ENCODE data around the gene PTPRN. TPM values are rescaled to one million over a fixed set of nuclear protein-coding genes. Genes with fewer than 3 reads are reported as not detected.

Gene PTPRN
- total RNA-seq, 2 experiments from 2014 or later: not detected

DNA sequence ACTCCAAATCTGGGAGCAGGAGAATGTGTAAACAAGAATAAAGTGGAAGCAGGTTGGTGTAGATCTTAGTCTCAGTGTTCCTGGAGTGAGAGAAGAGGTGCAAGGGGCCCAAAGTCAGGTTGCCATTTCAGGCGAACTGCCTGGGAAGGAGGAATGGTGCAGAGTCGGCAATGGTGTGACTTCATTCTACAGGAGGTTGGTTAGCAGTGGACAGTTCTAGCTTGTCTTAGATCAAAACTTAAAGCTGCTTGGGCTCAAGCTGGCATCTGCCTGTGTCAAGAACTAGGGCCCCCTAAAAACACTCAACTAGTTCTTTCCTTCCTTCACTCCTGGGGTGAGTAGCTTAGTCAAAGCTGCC lies 60.4 kb downstream of the PTPRN start:
- intact Hi-C loops (cut with micrococcal nuclease): loop anchor here (5.0 kb wide), 2 partner anchors 293 to 577 kb away; partner anchors contain the start of genes CHPF, RNF25, STK36 and TMEM198
- Mint-ChIP-seq H3K4me3 (peak overlapping the region; percentile 39), H3K36me3 (ENCODE audit: low read depth) (peaks cover 45% of the 10 kb centered on the region), H3K9me3 (no peaks in the 10 kb centered on the region), H3K27me3 (ENCODE audit: low read depth) (no peaks in the 10 kb centered on the region), H3K27ac (peak overlapping the region; percentile 99), H3K4me1 (ENCODE audit: low read depth) (peaks cover 75% of the 10 kb centered on the region)
- CTCF ChIA-PET: interaction anchor here (1.3 to 3.4 kb wide), 8 partner anchors 19 to 90 kb away, joined by 4 to 25 read pairs (median 6); partner anchors contain the start of genes ANKZF1, ATG9A, CNPPD1 and DNAJB2
- DNase-seq: no peak

DNA sequence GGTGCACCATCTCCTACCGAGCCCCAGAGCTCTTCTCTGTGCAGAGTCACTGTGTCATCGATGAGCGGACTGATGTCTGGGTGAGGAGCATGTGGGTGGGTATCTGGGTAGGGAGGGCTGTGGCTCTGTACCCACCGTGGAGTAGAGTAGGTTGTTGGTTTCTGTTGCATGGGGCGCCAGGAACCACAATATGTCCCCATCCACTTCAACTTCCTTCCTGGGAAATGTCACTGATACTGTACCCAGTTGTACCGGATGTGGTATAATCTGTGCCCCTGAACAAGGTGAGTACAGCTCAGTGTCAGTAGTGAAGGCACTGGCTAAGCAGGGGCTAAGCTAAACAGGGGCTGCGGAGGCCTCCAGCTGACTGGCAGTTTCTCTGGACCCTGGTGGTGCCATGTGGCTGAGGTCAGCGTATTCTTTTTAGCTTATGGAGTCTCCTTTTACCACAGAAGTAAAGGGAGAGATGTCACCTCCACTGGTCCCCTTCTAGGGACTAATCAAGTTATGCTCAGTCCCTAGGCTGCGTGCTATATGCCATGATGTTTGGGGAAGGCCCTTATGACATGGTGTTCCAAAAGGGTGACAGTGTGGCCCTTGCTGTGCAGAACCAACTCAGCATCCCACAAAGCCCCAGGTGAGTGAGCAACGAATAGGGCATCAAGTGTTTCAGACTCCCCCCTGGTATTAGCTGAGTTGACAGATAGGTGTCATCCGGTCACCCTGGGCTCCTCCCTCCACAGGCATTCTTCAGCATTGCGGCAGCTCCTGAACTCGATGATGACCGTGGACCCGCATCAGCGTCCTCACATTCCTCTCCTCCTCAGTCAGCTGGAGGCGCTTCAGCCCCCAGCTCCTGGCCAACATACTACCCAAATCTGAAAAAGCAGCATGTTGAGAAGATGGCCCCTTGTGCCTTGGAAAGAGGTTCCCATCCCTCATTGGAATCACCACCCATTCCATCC lies 61.2 kb downstream of the PTPRN start:
- H3K9me3 Mint-ChIP-seq: no peaks in the 10 kb centered on the region

DNA sequence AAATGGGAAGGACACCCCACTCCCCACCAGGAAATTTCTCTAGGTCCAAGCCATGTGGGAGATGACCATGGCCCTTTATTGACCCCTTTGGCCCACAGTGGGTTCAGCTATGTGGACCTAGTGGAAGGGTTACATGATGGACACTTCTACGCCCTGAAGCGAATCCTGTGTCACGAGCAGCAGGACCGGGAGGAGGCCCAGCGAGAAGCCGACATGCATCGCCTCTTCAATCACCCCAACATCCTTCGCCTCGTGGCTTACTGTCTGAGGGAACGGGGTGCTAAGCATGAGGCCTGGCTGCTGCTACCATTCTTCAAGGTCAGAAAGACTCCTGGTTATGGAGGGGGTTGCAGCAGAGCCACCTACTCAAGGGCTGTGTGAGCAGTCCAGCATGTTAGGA lies 62.6 kb downstream of the PTPRN start:
- H3K36me3 Mint-ChIP-seq (ENCODE audit: low read depth): peaks cover 36% of the 10 kb centered on the region
- CTCF ChIA-PET: interaction anchor here (0.8 to 2.7 kb wide), 5 partner anchors 8 to 75 kb away, joined by 3 to 17 read pairs (median 8); partner anchors contain the start of gene TUBA4A
- peak overlapping the region; percentile 63 for H3K4me3 Mint-ChIP-seq
- no peaks in the 10 kb centered on the region for H3K9me3 Mint-ChIP-seq
- intact Hi-C loops (cut with micrococcal nuclease): loop anchor here (5.0 kb wide), 2 partner anchors 296 to 574 kb away; partner anchors contain the start of genes CHPF, RNF25, STK36 and TMEM198
- H3K27ac Mint-ChIP-seq: peak overlapping the region; percentile 99
- peaks cover 69% of the 10 kb centered on the region for H3K4me1 Mint-ChIP-seq (ENCODE audit: low read depth)
- no peaks in the 10 kb centered on the region for H3K27me3 Mint-ChIP-seq (ENCODE audit: low read depth)
- DNase-seq: no peak

More for the DNA sequence above, 61.2 kb downstream of the PTPRN start:
- CTCF ChIA-PET: interaction anchor here (0.8 to 3.4 kb wide), 7 partner anchors 19 to 51 kb away, joined by 4 to 25 read pairs (median 5); partner anchors contain the start of genes ABCB6, ANKZF1, ATG9A and DNAJB2
- no peaks in the 10 kb centered on the region for H3K27me3 Mint-ChIP-seq (ENCODE audit: low read depth)
- H3K27ac Mint-ChIP-seq: peak overlapping the region; percentile 99
- peaks cover 42% of the 10 kb centered on the region for H3K36me3 Mint-ChIP-seq (ENCODE audit: low read depth)
- intact Hi-C loops (cut with micrococcal nuclease): loop anchor here (5.0 kb wide), 2 partner anchors 294 to 576 kb away; partner anchors contain the start of genes CHPF, RNF25, STK36 and TMEM198
- H3K4me3 Mint-ChIP-seq: peak overlapping the region; percentile 63
- DNase-seq: peak; percentile 74
- H3K4me1 Mint-ChIP-seq (ENCODE audit: low read depth): peaks cover 81% of the 10 kb centered on the region

DNA sequence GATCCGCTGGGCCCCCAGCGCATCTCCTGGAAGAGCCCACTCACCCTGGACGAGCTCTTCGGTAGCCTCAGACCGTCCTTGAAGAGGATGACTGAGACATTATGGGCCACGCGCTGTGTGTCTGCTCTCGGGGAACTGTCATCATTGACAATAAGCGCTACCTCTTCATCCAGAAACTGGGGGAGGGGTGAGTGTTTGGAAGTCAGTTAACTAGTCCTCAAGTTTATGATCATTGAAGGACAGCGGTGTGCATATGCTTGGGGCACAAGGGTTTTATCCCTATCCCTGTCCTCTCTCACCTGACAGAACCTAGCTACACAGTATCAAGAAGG lies 63.3 kb downstream of the PTPRN start:
- DNase-seq: peak; percentile 58
- no peaks in the 10 kb centered on the region for H3K9me3 Mint-ChIP-seq

DNA sequence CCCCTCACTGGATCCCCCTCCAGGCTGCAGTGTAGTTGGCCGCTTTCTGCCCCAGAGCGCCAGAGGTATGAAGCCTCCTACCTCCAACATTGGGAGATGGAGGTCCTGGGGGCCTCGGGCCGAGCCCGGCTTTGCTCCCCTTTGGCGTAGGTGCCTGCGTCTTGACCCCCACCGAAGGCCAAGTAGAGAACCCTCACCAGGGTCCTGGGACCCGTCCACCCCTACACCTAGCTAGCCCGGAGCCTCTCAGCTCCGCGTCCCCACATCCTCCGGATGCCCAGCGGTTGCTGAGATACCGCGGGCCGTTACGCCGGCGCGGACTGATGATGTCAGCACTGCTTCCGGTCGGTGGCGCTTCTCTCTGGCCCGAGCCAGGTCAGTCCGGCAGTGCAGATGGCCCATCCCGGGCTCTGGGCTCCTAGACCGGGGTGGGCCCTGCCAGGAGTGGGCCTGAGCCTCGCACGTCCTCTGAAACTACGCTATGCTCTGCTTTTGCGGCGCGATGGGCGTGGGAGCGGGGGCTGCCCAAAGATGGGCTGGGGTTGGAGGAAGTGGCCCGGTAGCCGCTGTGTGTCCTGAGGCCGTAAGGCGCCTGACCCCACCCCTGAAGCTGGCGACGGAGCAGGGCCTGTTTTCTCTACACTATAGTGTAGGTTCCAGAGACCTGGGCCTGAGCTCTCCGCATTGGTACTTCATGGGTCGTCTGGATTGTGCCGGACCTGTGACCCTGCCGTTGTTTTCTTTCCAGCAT lies 63.9 kb downstream of the PTPRN start, which contains the start of the genes GLB1L and STK16:
GLB1L (minus strand) TSS at position 297 of the 751 bp plus-strand sequence. CDS start 1,871 bp downstream, outside the sequence.
STK16 (plus strand) TSS at position 332 of the 751 bp plus-strand sequence. CDS start 521 bp downstream, outside the sequence.
- peaks cover 57% of the 10 kb centered on the region for H3K4me1 Mint-ChIP-seq (ENCODE audit: low read depth)

More for the DNA sequence above, 63.3 kb downstream of the PTPRN start:
- Mint-ChIP-seq H3K4me3 (peak overlapping the region; percentile 98), H3K36me3 (ENCODE audit: low read depth) (peaks cover 29% of the 10 kb centered on the region), H3K27me3 (ENCODE audit: low read depth) (no peaks in the 10 kb centered on the region), H3K27ac (peak overlapping the region; percentile 99), H3K4me1 (ENCODE audit: low read depth) (peaks cover 62% of the 10 kb centered on the region)
- CTCF ChIA-PET: interaction anchor here (0.8 to 2.7 kb wide), 8 partner anchors 9 to 74 kb away, joined by 3 to 17 read pairs (median 8); partner anchors contain the start of genes ANKZF1, ATG9A, CNPPD1 and TUBA4A
- intact Hi-C loops (cut with micrococcal nuclease): loop anchor here (1.0 to 5.0 kb wide), 6 partner anchors 7 to 574 kb away; partner anchors contain the start of genes ANKZF1, ATG9A, CHPF and DNAJB2

DNA sequence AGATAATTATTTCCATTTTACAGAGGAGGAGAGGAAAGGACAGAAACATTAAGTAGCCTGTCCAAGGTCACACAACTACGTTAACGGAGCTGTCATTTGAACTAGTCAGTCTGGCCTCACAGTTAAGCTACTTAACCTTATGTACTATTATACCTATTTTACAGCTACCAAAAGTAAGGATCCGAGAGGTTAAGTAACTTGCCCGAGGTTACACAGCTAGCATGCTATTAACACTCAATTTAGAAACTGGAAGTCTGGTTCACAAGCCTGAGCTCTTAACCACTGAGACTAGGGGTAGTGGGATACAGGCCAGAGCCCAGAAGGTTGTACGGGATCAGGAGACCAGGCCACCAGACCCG lies 64.4 kb downstream of the PTPRN start:
- Mint-ChIP-seq H3K36me3 (ENCODE audit: low read depth) (peaks cover 20% of the 10 kb centered on the region), H3K27ac (peak overlapping the region; percentile 99), H3K9me3 (no peaks in the 10 kb centered on the region), H3K4me3 (peak overlapping the region; percentile 98), H3K27me3 (ENCODE audit: low read depth) (no peaks in the 10 kb centered on the region), H3K4me1 (ENCODE audit: low read depth) (peaks cover 51% of the 10 kb centered on the region)
- DNase-seq: no peak
- intact Hi-C loops (cut with micrococcal nuclease): loop anchor here (1.0 to 5.0 kb wide), 6 partner anchors 9 to 572 kb away; partner anchors contain the start of genes ANKZF1, ATG9A, CHPF and DNAJB2
- CTCF ChIA-PET: interaction anchor here (0.5 to 2.7 kb wide), 10 partner anchors 10 to 73 kb away, joined by 3 to 17 read pairs (median 7); partner anchors contain the start of genes ANKZF1, ATG9A, CNPPD1 and TUBA4A

More for the DNA sequence above, 63.9 kb downstream of the PTPRN start, which contains the start of the genes GLB1L and STK16:
- intact Hi-C loops (cut with micrococcal nuclease): loop anchor here (1.0 to 5.0 kb wide), 6 partner anchors 8 to 573 kb away; partner anchors contain the start of genes ANKZF1, ATG9A, CHPF and DNAJB2
- no peaks in the 10 kb centered on the region for H3K27me3 Mint-ChIP-seq (ENCODE audit: low read depth)
- no peaks in the 10 kb centered on the region for H3K9me3 Mint-ChIP-seq
- peak within 1 kb of the TSS; percentile 98 for H3K4me3 Mint-ChIP-seq
- DNase-seq: peak; percentile 92
- CTCF ChIA-PET: interaction anchor here (0.7 to 2.7 kb wide), 9 partner anchors 10 to 73 kb away, joined by 3 to 17 read pairs (median 8); partner anchors contain the start of genes ANKZF1, ATG9A, CNPPD1 and TUBA4A
- peak within 1 kb of the TSS; percentile 99 for H3K27ac Mint-ChIP-seq
- peaks cover 24% of the 10 kb centered on the region for H3K36me3 Mint-ChIP-seq (ENCODE audit: low read depth)

DNA sequence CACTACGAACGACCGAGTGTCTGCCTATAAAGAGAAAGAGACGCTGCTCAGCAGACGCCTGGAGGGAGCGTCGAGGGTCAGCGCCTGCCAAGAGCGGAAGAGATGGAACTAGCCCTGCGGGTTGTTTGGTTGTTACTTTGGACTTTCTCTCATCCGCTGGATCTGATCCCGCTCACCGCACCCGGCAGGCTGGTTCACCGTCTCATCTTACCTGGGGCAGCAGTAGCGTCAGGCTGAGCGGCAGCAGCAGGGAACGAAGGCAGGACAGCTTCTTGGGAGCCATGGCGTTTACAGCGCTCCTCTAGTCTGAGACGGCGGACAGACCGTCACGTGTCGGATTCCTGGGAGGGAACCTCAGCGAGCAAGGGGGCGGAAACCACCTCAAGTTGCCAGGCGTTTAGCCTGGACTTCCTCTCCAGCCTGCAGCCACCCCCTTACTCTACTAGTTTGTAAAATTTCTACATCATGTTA lies 65.9 kb downstream of the PTPRN start:
- Mint-ChIP-seq H3K27me3 (ENCODE audit: low read depth) (no peaks in the 10 kb centered on the region), H3K9me3 (no peaks in the 10 kb centered on the region), H3K27ac (no peak overlapping the region), H3K36me3 (ENCODE audit: low read depth) (peaks cover 10% of the 10 kb centered on the region), H3K4me3 (peak overlapping the region; percentile 68), H3K4me1 (ENCODE audit: low read depth) (peaks cover 37% of the 10 kb centered on the region)
- no peak for DNase-seq
- intact Hi-C loops (cut with micrococcal nuclease): no loop called here
- CTCF ChIA-PET: no interaction called here

Small RNAs within 50 kb of the gene (microRNA-seq; reads per million reads assigned to microRNA genes)
- not detected for gene MIR153-1 (ENCODE audit: borderline microRNAs expressed, borderline replicate concordance)

Other genes starting within 250 kb of the PTPRN start
- not detected for gene IHH, start 248.5 kb downstream of the PTPRN start, total RNA-seq
- gene NHEJ1, start 148.6 kb downstream of the PTPRN start, total RNA-seq: 10 to 100 TPM; 24.4 to 26.6 TPM
- gene SLC23A3, start 139.4 kb downstream of the PTPRN start, total RNA-seq: under 1 TPM; 0.84 to 0.95 TPM
- gene CNPPD1, start 132.5 kb downstream of the PTPRN start, total RNA-seq: 10 to 100 TPM; 27.0 to 31.4 TPM
- 10 to 100 TPM; 44.0 to 44.1 TPM for gene RETREG2, start 131.1 kb downstream of the PTPRN start, total RNA-seq
- gene ZFAND2B, start 102.6 kb downstream of the PTPRN start, total RNA-seq: 10 to 100 TPM; 32.6 to 33.6 TPM
- gene ABCB6, start 90.4 kb downstream of the PTPRN start, total RNA-seq: 1 to 10 TPM; 7.0 to 7.5 TPM
- 10 to 100 TPM; 26.0 to 27.7 TPM for gene ATG9A, start 79.8 kb downstream of the PTPRN start, total RNA-seq
- gene ANKZF1, start 79.6 kb downstream of the PTPRN start, total RNA-seq: 10 to 100 TPM; 87.7 to 88.5 TPM
- gene GLB1L, start 64.0 kb downstream of the PTPRN start, total RNA-seq: 1 to 10 TPM; 2.1 TPM
- gene STK16, start 63.9 kb downstream of the PTPRN start, total RNA-seq: 10 to 100 TPM; 33.7 to 35.5 TPM
- not detected for gene TUBA4B, start 56.2 kb downstream of the PTPRN start, total RNA-seq
- 100 to 1,000 TPM; 112 to 116 TPM for gene TUBA4A, start 55.5 kb downstream of the PTPRN start, total RNA-seq
- 10 to 100 TPM; 24.6 to 24.9 TPM for gene DNAJB2, start 30.0 kb downstream of the PTPRN start, total RNA-seq
- not detected for gene RESP18, start 23.3 kb upstream of the PTPRN start, total RNA-seq
- 10 to 100 TPM; 67.1 to 74.2 TPM for gene DNPEP, start 78.5 kb upstream of the PTPRN start, total RNA-seq
- gene DES, start 109.0 kb upstream of the PTPRN start, total RNA-seq: not detected
- 1 to 10 TPM; 1.3 to 1.4 TPM for gene SPEG, start 125.4 kb upstream of the PTPRN start, total RNA-seq
- gene GMPPA, start 189.5 kb upstream of the PTPRN start, total RNA-seq: 10 to 100 TPM; 25.2 to 28.4 TPM
- gene ASIC4, start 205.1 kb upstream of the PTPRN start, total RNA-seq: not detected
- gene CHPF, start 234.4 kb upstream of the PTPRN start, total RNA-seq: 1 to 10 TPM; 8.5 to 9.0 TPM
- 1 to 10 TPM in 1 of 2 experiments, under 1 TPM in 1; 0.86 to 1.1 TPM for gene TMEM198, start 234.6 kb upstream of the PTPRN start, total RNA-seq